Mucosa of rectum (tissue), 2 donors: Measurements from ENCODE around the gene AGPAT4.

Experiments used
- H3K27ac ChIP-seq, 2 donors: one replicate each; pipeline ENCODE4 v1.7.0; 2013; ENCODE audit warnings: inconsistent platforms in 2 of 2, low read depth in 2 of 2, low read length in 2 of 2
- H3K27me3 ChIP-seq, 2 donors: one replicate each; pipeline ENCODE4 v1.7.0; 2013; ENCODE audit warnings: low read length in 2 of 2; ENCODE audit not compliant: control insufficient read depth in 2 of 2, insufficient read depth in 2 of 2
- H3K36me3 ChIP-seq, 2 donors: one replicate each; pipeline ENCODE4 v1.7.0; 2013; ENCODE audit warnings: low read length in 2 of 2; ENCODE audit not compliant: control insufficient read depth in 2 of 2, insufficient read depth in 2 of 2
- H3K4me1 ChIP-seq, 2 donors: one replicate each; pipeline ENCODE4 v1.7.0; 2013; ENCODE audit warnings: low read length in 2 of 2, mild to moderate bottlenecking in 1 of 2; ENCODE audit not compliant: control insufficient read depth in 2 of 2, insufficient read depth in 2 of 2
- H3K4me3 ChIP-seq, 2 donors: one replicate each; pipeline ENCODE4 v1.7.0; 2013; ENCODE audit warnings: low read length in 2 of 2
- H3K9ac ChIP-seq, 2 donors: one replicate each; pipeline ENCODE4 v1.7.0; 2013; ENCODE audit warnings: low read length in 2 of 2, low read depth in 1 of 2, mild to moderate bottlenecking in 1 of 2
- H3K9me3 ChIP-seq, 2 donors: one replicate each; pipeline ENCODE4 v1.7.0; 2013; ENCODE audit warnings: low read length in 2 of 2; ENCODE audit not compliant: control insufficient read depth in 2 of 2
- donor health status: healthy.
- donor health status: Normal muscosa, but diverticular disease.

Gene AGPAT4

GRCh38 chr6:161108916-161109315 lies 164.9 kb downstream of the AGPAT4 start:
- Histone ChIP-seq H3K36me3 (peaks cover 73 to 74% of the 10 kb centered on the region in 2 donors), H3K4me1 (no peaks in the 10 kb centered on the region), H3K27ac (no peak overlapping the region), H3K9ac (no peak overlapping the region), H3K9me3 (no peaks in the 10 kb centered on the region), H3K27me3 (no peaks in the 10 kb centered on the region), H3K4me3 (no peak overlapping the region)

GRCh38 chr6:161107779-161108730 lies 165.8 kb downstream of the AGPAT4 start:
- H3K27ac ChIP-seq = no peak overlapping the region
- H3K9me3 ChIP-seq = no peaks in the 10 kb centered on the region
- peaks cover 77% of the 10 kb centered on the region in 2 donors for H3K36me3 ChIP-seq

GRCh38 chr6:161105408-161105807 lies 168.5 kb downstream of the AGPAT4 start:
- H3K9ac ChIP-seq = no peak overlapping the region
- H3K36me3 ChIP-seq = peaks cover 57 to 62% of the 10 kb centered on the region in 2 donors
- H3K27me3 ChIP-seq = no peaks in the 10 kb centered on the region
- H3K4me3 ChIP-seq = no peak overlapping the region
- H3K4me1 ChIP-seq = no peaks in the 10 kb centered on the region
- no peak overlapping the region for H3K27ac ChIP-seq
- H3K9me3 ChIP-seq = no peaks in the 10 kb centered on the region

More at GRCh38 chr6:161107779-161108730, 165.8 kb downstream of the AGPAT4 start:
- H3K4me3 ChIP-seq = no peak overlapping the region
- no peaks in the 10 kb centered on the region for H3K27me3 ChIP-seq
- no peaks in the 10 kb centered on the region for H3K4me1 ChIP-seq
- H3K9ac ChIP-seq = no peak overlapping the region

- Histone ChIP-seq H3K9me3 (no peaks in the 10 kb centered on the region), H3K27ac (no peak overlapping the region), H3K9ac (no peak overlapping the region), H3K4me1 (no peaks in the 10 kb centered on the region), H3K36me3 (peaks cover 55 to 64% of the 10 kb centered on the region in 2 donors), H3K4me3 (no peak overlapping the region), H3K27me3 (no peaks in the 10 kb centered on the region)
These were observed 168.9 kb downstream of the AGPAT4 start for GRCh38 chr6:161104966-161105365.

GRCh38 chr6:161103475-161103874 lies 170.4 kb downstream of the AGPAT4 start:
- Histone ChIP-seq H3K9ac (no peak overlapping the region), H3K4me3 (no peak overlapping the region), H3K27ac (no peak overlapping the region), H3K36me3 (peaks cover 47 to 61% of the 10 kb centered on the region in 2 donors), H3K27me3 (no peaks in the 10 kb centered on the region), H3K9me3 (no peaks in the 10 kb centered on the region), H3K4me1 (no peaks in the 10 kb centered on the region)

GRCh38 chr6:161101517-161101916 lies 172.3 kb downstream of the AGPAT4 start:
- H3K9ac ChIP-seq = no peak overlapping the region
- no peaks in the 10 kb centered on the region for H3K4me1 ChIP-seq
- peaks cover 43 to 48% of the 10 kb centered on the region in 2 donors for H3K36me3 ChIP-seq
- H3K27me3 ChIP-seq = no peaks in the 10 kb centered on the region
- no peaks in the 10 kb centered on the region for H3K9me3 ChIP-seq
- H3K4me3 ChIP-seq = no peak overlapping the region
- H3K27ac ChIP-seq = no peak overlapping the region

- Histone ChIP-seq H3K9me3 (no peaks in the 10 kb centered on the region), H3K36me3 (peaks cover 38% of the 10 kb centered on the region in 2 donors), H3K4me1 (no peaks in the 10 kb centered on the region), H3K27me3 (no peaks in the 10 kb centered on the region), H3K27ac (no peak overlapping the region), H3K4me3 (no peak overlapping the region), H3K9ac (no peak overlapping the region)
These were observed 173.8 kb downstream of the AGPAT4 start for GRCh38 chr6:161100072-161100471.

- H3K9ac ChIP-seq = no peak overlapping the region
- no peak overlapping the region for H3K4me3 ChIP-seq
- no peaks in the 10 kb centered on the region for H3K9me3 ChIP-seq
- H3K36me3 ChIP-seq = peaks cover 38 to 45% of the 10 kb centered on the region in 2 donors
- H3K27ac ChIP-seq = no peak overlapping the region
- no peaks in the 10 kb centered on the region for H3K4me1 ChIP-seq
- H3K27me3 ChIP-seq = no peaks in the 10 kb centered on the region
These were observed 177.9 kb downstream of the AGPAT4 start for GRCh38 chr6:161095916-161096315.

GRCh38 chr6:161094955-161095354 lies 178.9 kb downstream of the AGPAT4 start:
- Histone ChIP-seq H3K9me3 (no peaks in the 10 kb centered on the region), H3K27ac (no peak overlapping the region), H3K27me3 (no peaks in the 10 kb centered on the region), H3K36me3 (peaks cover 37 to 46% of the 10 kb centered on the region in 2 donors), H3K4me3 (no peak overlapping the region), H3K4me1 (no peaks in the 10 kb centered on the region), H3K9ac (no peak overlapping the region)

- no peaks in the 10 kb centered on the region for H3K4me1 ChIP-seq
- H3K27ac ChIP-seq = no peak overlapping the region
- H3K9ac ChIP-seq = no peak overlapping the region
- H3K9me3 ChIP-seq = no peaks in the 10 kb centered on the region
- H3K27me3 ChIP-seq = no peaks in the 10 kb centered on the region
- H3K36me3 ChIP-seq = peaks cover 46 to 54% of the 10 kb centered on the region in 2 donors
- H3K4me3 ChIP-seq = no peak overlapping the region
These were observed 181.7 kb downstream of the AGPAT4 start for GRCh38 chr6:161091972-161092701.
